GM03348 (cell line): ENCODE data around the gene MLH1.
"Not testable (repeated sequence)": the region's sequence is repeated elsewhere in the genome, so short reads cannot be mapped to it uniquely, and the experiment has no call there.

Source experiments
- DNase-seq: peaks from one replicate; pipeline ENCODE4 v3.0.0; 2012; ENCODE audit warnings: low spot score

Gene MLH1

GRCh38 chr3:36993326-36994283 lies at the start of gene MLH1:
Gene MLH1 (plus strand): TSS chr3:36993518. CDS start chr3:36993548, 30 bp downstream.
- peak; percentile 94 for DNase-seq

GRCh38 chr3:36943601-36944000 lies 49.7 kb upstream of the MLH1 start:
- no peak for DNase-seq

- peak; percentile 88 for DNase-seq
Measured at GRCh38 chr3:36944012-36944640, 49.2 kb upstream of the MLH1 start.

GRCh38 chr3:36944641-36945270 lies 48.6 kb upstream of the MLH1 start, which contains the start of gene TRANK1:
Gene TRANK1 (minus strand): TSS chr3:36945054. CDS start chr3:36944809, 245 bp downstream.
- peak; percentile 81 for DNase-seq

- DNase-seq = no peak
Measured at GRCh38 chr3:36945333-36945980, 47.9 kb upstream of the MLH1 start.

GRCh38 chr3:36947814-36948213 lies 45.5 kb upstream of the MLH1 start:
- not testable (repeated sequence) for DNase-seq

GRCh38 chr3:36954452-36955134 lies 38.7 kb upstream of the MLH1 start:
- DNase-seq = no peak

- DNase-seq = no peak
Measured at GRCh38 chr3:36956155-36956554, 37.2 kb upstream of the MLH1 start.

GRCh38 chr3:36957063-36957462 lies 36.3 kb upstream of the MLH1 start:
- no peak for DNase-seq

- peak; percentile 63 for DNase-seq
Measured at GRCh38 chr3:36957862-36958686, 35.2 kb upstream of the MLH1 start.

- no peak for DNase-seq
Measured at GRCh38 chr3:36959821-36960220, 33.5 kb upstream of the MLH1 start.

- DNase-seq = no peak
Measured at GRCh38 chr3:36960502-36960901, 32.8 kb upstream of the MLH1 start.

GRCh38 chr3:36963008-36963407 lies 30.3 kb upstream of the MLH1 start:
- not testable (repeated sequence) for DNase-seq

GRCh38 chr3:36964331-36964730 lies 29.0 kb upstream of the MLH1 start:
- no peak for DNase-seq

- no peak for DNase-seq
Measured at GRCh38 chr3:36964817-36965216, 28.5 kb upstream of the MLH1 start.

- DNase-seq = no peak
Measured at GRCh38 chr3:36965440-36965839, 27.9 kb upstream of the MLH1 start.

GRCh38 chr3:36969085-36969484 lies 24.2 kb upstream of the MLH1 start:
- DNase-seq = no peak

GRCh38 chr3:36969540-36970432 lies 23.5 kb upstream of the MLH1 start:
- DNase-seq = peak; percentile 40

GRCh38 chr3:36972163-36972562 lies 21.2 kb upstream of the MLH1 start:
- DNase-seq = no peak

GRCh38 chr3:36973139-36973538 lies 20.2 kb upstream of the MLH1 start:
- no peak for DNase-seq
